Body of pancreas (tissue), 4 donors: ENCODE data around the gene RGS5. TPM values are rescaled to one million over a fixed set of nuclear protein-coding genes. Genes with fewer than 3 reads are reported as not detected.

Experiments
- ATAC-seq: fragments of 150-250 bp; one replicate; pipeline ENCODE4 v1.9.1; 2016
- DNase-seq, 4 donors: peaks; one replicate each; pipeline ENCODE4 v3.0.0-alpha.2; 2019
- H3K27ac ChIP-seq, 4 donors: fragments of 200-600 bp; sonication (generic); 1 replicate in 3 of 4; 2 replicates in 1 of 4; pipeline versions ENCODE4 v1.5.1 to v1.6.1; 2016 to 2019; ENCODE audit warnings: mild to moderate bottlenecking in 1 of 4, mixed read lengths in 1 of 4, moderate library complexity in 1 of 4
- H3K27me3 ChIP-seq, 2 donors: fragments of 200-600 bp; sonication (generic); one replicate each; pipeline ENCODE4 v1.6.0; 2016; ENCODE audit warnings: mild to moderate bottlenecking in 1 of 2
- H3K36me3 ChIP-seq, 2 donors: fragments of 200-600 bp; sonication (generic); replicated peaks in 1 of 2; 2 replicates each; pipeline ENCODE4 v1.5.1; 2016; ENCODE audit warnings: low read depth in 2 of 2; ENCODE audit not compliant: insufficient read depth in 1 of 2
- H3K4me1 ChIP-seq: fragments of 200-600 bp; sonication (generic); one replicate; pipeline ENCODE4 v1.6.0; 2016
- H3K4me3 ChIP-seq, 2 donors: fragments of 200-600 bp; sonication (generic); 1 replicate in 1 of 2; 2 replicates in 1 of 2; pipeline ENCODE4 v1.5.1; 2016 to 2019
- H3K9me3 ChIP-seq, 3 donors: fragments of 200-600 bp; sonication (generic); 1 replicate in 2 of 3; 2 replicates in 1 of 3; pipeline ENCODE4 v1.5.1; 2016
- POLR2A ChIP-seq, 3 donors: fragments of 450-650 bp; IDR thresholded peaks; one replicate each; pipeline ENCODE4 v1.6.1; 2016; ENCODE audit warnings: antibody characterized with exemption in 3 of 3, mild to moderate bottlenecking in 2 of 3
- WGBS, 2 donors: methylation state at CpG; one replicate each; pipeline ENCODE4 v1.1.5; 2017; 5-methylcytosine and 5-hydroxymethylcytosine counted together
- intact Hi-C: fragments of 100-400 bp; cut with DNase I; formaldehyde crosslinking; loops from one replicate; pipeline ENCODE4 v1.15.1; 2023
- total RNA-seq, 2 donors: library from RNA; depleted of rRNA; stranded (reverse); fragments of >200 nt; gene quantifications; one replicate each; pipeline ENCODE4 v1.1.0, GENCODE V29; 2016
- TF ChIP-seq, protein P1 (sequence below), 7 experiments: fragments of 450-650 bp in 4 of 7; fragments of 200-600 bp in 3 of 7; sonication (generic) in 3 of 7; IDR thresholded peaks; one replicate each; pipeline ENCODE4 v1.5.1; 2016 to 2019; ENCODE audit warnings: antibody characterized with exemption in 7 of 7

The RGS5 gene
- total RNA-seq, 2 donors from 2014 or later: 17.8 to 25.7 TPM

DNA sequence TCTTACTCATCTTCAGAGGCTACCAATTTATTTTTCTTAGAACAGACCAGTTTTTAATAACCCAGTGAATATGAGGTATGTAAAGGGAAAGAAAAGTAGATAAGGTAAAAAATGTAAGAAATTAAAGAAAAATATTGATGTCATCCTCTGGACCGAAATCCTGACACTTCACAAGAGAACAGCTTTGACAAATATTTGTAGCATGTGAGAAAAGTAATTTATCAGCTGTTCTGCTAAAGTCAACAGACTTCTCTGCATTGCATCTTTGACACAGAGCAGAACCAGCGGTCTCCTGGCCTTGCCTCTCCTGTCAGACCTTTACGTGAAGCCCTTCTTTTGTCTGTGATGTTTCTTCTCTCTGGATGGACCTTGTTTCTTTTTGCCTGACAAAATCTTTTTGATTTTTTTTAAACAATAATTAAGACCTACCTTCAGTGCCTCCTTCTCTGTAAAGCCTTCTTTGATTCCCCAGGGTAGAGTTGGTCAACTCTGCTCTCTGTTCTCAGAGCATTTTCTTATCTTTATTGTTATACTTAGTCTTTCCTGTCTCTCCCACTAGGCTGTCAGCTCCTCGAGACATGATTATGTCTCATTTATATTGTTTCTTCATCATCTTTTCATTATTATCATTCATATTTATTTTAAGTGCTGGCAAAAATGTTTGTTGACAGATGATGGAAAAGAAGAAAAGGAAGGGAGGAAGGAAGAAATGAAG is 98.2 kb downstream of the RGS5 start:
- no peaks in the 10 kb centered on the region for H3K36me3 ChIP-seq
- no peak overlapping the region for H3K27ac ChIP-seq
- 34 to 39% methylated on average over 4 of the region's 4 CpGs for WGBS, 2 donors
- no peaks in the 10 kb centered on the region for H3K27me3 ChIP-seq
- H3K4me3 ChIP-seq: no peak overlapping the region
- H3K4me1 ChIP-seq: no peaks in the 10 kb centered on the region
- ATAC-seq: no peak
- DNase-seq: no peak
- no peak for TF ChIP-seq POLR2A (IDR thresholded peaks at IDR 0.05)
- TF ChIP-seq, protein P1, sequence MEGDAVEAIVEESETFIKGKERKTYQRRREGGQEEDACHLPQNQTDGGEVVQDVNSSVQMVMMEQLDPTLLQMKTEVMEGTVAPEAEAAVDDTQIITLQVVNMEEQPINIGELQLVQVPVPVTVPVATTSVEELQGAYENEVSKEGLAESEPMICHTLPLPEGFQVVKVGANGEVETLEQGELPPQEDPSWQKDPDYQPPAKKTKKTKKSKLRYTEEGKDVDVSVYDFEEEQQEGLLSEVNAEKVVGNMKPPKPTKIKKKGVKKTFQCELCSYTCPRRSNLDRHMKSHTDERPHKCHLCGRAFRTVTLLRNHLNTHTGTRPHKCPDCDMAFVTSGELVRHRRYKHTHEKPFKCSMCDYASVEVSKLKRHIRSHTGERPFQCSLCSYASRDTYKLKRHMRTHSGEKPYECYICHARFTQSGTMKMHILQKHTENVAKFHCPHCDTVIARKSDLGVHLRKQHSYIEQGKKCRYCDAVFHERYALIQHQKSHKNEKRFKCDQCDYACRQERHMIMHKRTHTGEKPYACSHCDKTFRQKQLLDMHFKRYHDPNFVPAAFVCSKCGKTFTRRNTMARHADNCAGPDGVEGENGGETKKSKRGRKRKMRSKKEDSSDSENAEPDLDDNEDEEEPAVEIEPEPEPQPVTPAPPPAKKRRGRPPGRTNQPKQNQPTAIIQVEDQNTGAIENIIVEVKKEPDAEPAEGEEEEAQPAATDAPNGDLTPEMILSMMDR (IDR thresholded peaks at IDR 0.05): no peak
- intact Hi-C loops: no loop called here
- no peaks in the 10 kb centered on the region for H3K9me3 ChIP-seq

DNA sequence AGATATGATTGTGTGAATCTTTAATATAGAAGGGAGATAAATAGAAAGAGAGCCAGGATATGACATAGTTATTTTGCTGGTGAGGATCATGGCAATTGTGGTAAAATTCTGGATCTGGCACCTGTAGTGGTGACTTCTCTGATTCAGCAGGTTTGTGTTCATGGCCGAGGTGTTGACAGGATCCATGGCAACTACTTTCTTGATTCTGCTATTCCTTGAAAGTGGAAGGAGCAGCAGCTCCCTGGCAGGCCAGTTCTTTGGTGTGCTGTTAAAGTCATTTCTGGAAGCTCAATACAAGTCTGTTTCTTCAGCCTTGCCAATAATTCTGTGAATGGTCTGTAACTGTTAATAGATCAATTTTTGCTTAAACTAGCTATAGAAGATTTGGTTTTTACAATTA is 100.1 kb downstream of the RGS5 start:
- Histone ChIP-seq H3K4me3 (no peak overlapping the region), H3K36me3 (no peaks in the 10 kb centered on the region), H3K27ac (no peak overlapping the region), H3K4me1 (no peaks in the 10 kb centered on the region), H3K9me3 (no peaks in the 10 kb centered on the region), H3K27me3 (no peaks in the 10 kb centered on the region)
- DNase-seq (no peak), ATAC-seq (no peak)
- WGBS, 2 donors: 33 to 36% methylated on average over 1 of the region's 1 CpG
- no peak for TF ChIP-seq POLR2A (IDR thresholded peaks at IDR 0.05)
- TF ChIP-seq, protein P1 (IDR thresholded peaks at IDR 0.05): no peak
- intact Hi-C loops: no loop called here

DNA sequence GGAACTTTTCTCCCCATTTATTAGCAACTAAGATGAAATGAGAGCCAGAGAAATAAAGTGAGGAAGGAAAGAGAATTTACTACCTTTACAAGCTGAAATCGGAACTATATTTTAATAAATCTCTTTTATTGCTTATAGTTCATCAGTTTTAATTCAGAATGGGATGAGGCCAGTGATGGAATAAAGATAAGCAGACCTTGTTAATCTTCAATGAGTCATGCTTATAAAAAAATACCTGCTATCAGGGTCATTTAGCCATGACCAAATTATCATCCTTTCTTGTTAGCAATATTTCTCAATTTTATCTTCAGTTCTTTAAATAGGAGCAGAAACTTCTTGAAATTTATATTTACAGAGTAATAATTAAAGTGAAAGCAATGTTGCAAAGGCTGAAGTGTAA is 107.5 kb downstream of the RGS5 start:
- Histone ChIP-seq H3K27me3 (no peaks in the 10 kb centered on the region), H3K9me3 (no peaks in the 10 kb centered on the region), H3K4me1 (no peaks in the 10 kb centered on the region), H3K4me3 (no peak overlapping the region), H3K36me3 (no peaks in the 10 kb centered on the region), H3K27ac (no peak overlapping the region)
- TF ChIP-seq, protein P1 (IDR thresholded peaks at IDR 0.05): no peak
- TF ChIP-seq POLR2A (IDR thresholded peaks at IDR 0.05): no peak
- DNase-seq (no peak), ATAC-seq (no peak)
- WGBS, 2 donors: 65 to 82% methylated on average over 1 of the region's 1 CpG
- intact Hi-C loops: no loop called here

DNA sequence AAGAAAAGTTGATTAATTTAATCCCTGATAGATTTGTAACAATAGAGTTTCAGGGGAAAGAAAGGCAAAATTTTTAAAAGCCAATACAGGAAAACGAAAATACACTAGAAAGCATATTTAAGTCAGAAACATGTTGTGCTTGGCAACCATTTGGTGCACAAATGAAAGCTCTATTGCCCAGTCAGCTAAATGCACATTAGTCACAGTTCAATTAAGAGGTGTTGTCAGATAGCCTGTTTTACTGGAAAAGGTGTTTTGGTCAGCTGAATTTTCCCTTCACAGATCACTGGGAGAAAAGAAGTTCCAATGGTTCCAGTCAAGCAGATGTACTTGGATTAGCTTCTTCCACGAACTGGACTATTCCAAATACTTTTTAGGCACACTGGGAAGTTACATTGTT is 108.1 kb downstream of the RGS5 start:
- 29 to 51% methylated on average over 2 of the region's 2 CpGs for WGBS, 2 donors
- no peak overlapping the region for H3K27ac ChIP-seq
- no peaks in the 10 kb centered on the region for H3K4me1 ChIP-seq
- no peak for DNase-seq
- ATAC-seq: no peak
- H3K27me3 ChIP-seq: no peaks in the 10 kb centered on the region
- H3K36me3 ChIP-seq: no peaks in the 10 kb centered on the region
- H3K9me3 ChIP-seq: no peaks in the 10 kb centered on the region
- intact Hi-C loops: no loop called here
- no peak overlapping the region for H3K4me3 ChIP-seq
- TF ChIP-seq, protein P1 (IDR thresholded peaks at IDR 0.05): no peak
- no peak for TF ChIP-seq POLR2A (IDR thresholded peaks at IDR 0.05)

DNA sequence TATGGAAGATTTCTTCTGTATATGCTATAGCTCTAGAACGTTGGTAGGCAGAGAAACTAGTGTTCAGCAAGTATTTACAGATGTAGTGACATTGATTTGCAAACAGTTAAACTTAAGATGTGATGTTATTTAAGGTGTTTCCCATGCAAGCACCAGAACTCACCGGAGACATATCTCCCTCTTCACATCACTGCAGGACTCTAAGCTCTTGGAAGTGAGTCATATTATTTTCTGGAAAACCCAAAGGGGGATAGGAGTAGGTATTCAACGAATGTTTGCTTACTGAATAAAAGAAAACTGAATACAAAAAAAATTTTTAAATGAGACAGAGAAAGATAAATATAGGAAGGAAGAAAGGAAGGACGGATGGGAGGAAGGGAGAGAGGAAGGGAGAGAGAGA is 108.5 kb downstream of the RGS5 start:
- no peaks in the 10 kb centered on the region for H3K27me3 ChIP-seq
- no peak for DNase-seq
- H3K27ac ChIP-seq: no peak overlapping the region
- WGBS, 2 donors: 36 to 41% methylated on average over 4 of the region's 4 CpGs
- H3K4me3 ChIP-seq: no peak overlapping the region
- no peak for ATAC-seq
- intact Hi-C loops: no loop called here
- H3K36me3 ChIP-seq: no peaks in the 10 kb centered on the region
- H3K9me3 ChIP-seq: no peaks in the 10 kb centered on the region
- TF ChIP-seq, protein P1 (IDR thresholded peaks at IDR 0.05): no peak
- TF ChIP-seq POLR2A (IDR thresholded peaks at IDR 0.05): no peak
- no peaks in the 10 kb centered on the region for H3K4me1 ChIP-seq
